HUDEP-2 (cell line): ENCODE measurements around the gene PCDHA3.
"Not testable (repeated sequence)": the region's sequence is repeated elsewhere in the genome, so short reads cannot be mapped to it uniquely, and the experiment has no call there.

Experiments used
- DNase-seq, 76 experiments: peaks; one replicate each; lab custom pipeline; 2025; ENCODE audit not compliant: unreplicated experiment in 76 of 76; lab: John Stamatoyannopoulos, UW

PCDHA3 gene

GRCh38 chr5:140800816-140801493 lies at the start of gene PCDHA3:
Gene PCDHA3, plus strand, starts transcription at chr5:140801057.
- DNase-seq: peak in 1 of 76 experiments; percentile 1

- no peak for DNase-seq
Observed at GRCh38 chr5:140753561-140753960, 47.3 kb upstream of the PCDHA3 start.

- peak in 1 of 76 experiments; percentile 0 for DNase-seq
Observed at GRCh38 chr5:140764177-140764973, 36.5 kb upstream of the PCDHA3 start.

GRCh38 chr5:140767444-140767843 lies 33.4 kb upstream of the PCDHA3 start:
- no peak for DNase-seq

GRCh38 chr5:140780512-140780911 lies 20.3 kb upstream of the PCDHA3 start:
- DNase-seq: no peak

- peak in 2 of 76 experiments; percentile 6 to 8 for DNase-seq
Observed at GRCh38 chr5:140785905-140786686, 14.8 kb upstream of the PCDHA3 start, which contains the start of gene PCDHA1. Gene PCDHA1, plus strand, starts transcription at chr5:140786140.

GRCh38 chr5:140787422-140787821 lies 13.4 kb upstream of the PCDHA3 start:
- not testable (repeated sequence) for DNase-seq

GRCh38 chr5:140787849-140788504 lies 12.9 kb upstream of the PCDHA3 start:
- not testable (repeated sequence) for DNase-seq

DNA sequence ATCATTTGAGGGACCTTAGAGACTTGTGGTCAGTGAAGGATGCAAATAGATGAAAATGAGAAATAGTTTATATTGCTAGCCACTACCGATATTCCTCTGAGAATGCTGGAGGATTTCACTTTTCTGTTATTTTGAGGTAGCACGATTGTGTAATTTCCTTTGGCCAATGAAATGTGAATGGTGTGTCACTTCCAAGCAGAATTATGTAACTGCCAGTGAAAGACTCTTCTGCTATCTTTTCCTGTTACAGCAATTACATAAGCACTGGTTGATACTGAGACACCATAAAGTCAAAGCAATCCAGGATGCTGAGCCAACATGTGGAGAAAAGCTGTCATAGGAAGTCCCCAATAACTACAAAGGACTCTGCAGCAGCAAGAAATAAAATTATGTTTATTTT lies 9.8 kb upstream of the PCDHA3 start:
- DNase-seq: no peak

GRCh38 chr5:140794595-140795258 lies 6.1 kb upstream of the PCDHA3 start, which contains the start of gene PCDHA2:
Gene PCDHA2, plus strand, starts transcription at chr5:140794852.
- no peak for DNase-seq

DNA sequence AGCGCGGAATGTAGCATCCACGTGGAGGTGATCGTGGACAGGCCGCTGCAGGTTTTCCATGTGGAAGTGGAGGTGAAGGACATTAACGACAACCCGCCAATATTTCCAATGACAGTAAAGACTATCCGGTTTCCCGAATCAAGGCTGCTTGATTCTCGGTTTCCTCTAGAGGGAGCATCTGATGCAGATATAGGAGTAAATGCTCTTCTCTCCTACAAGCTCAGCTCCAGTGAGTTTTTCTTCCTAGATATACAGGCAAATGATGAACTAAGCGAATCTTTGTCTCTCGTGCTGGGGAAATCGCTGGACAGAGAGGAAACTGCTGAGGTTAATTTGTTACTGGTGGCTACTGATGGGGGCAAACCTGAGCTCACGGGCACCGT lies 5.6 kb upstream of the PCDHA3 start:
- DNase-seq: peak in 1 of 76 experiments; percentile 5

DNA sequence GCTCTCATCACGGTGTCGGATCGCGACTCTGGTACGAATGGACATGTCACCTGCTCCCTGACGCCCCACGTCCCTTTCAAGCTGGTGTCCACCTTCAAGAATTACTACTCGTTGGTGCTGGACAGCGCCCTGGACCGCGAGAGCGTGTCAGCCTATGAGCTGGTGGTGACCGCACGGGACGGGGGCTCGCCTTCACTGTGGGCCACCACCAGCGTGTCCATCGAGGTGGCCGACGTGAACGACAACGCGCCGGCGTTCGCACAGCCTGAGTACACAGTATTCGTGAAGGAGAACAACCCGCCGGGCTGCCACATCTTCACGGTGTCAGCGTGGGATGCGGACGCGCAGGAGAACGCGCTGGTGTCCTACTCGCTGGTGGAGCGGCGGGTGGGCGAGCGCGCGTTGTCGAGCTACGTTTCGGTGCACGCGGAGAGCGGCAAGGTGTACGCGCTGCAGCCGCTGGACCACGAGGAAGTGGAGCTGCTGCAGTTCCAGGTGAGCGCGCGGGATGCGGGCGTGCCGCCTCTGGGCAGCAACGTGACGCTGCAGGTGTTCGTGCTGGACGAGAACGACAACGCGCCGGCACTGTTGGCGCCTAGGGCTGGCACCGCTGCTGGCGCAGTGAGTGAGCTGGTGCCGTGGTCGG lies 4.7 kb upstream of the PCDHA3 start:
- not testable (repeated sequence) for DNase-seq

GRCh38 chr5:140796718-140797095 lies 4.2 kb upstream of the PCDHA3 start:
- DNase-seq: no peak

DNA sequence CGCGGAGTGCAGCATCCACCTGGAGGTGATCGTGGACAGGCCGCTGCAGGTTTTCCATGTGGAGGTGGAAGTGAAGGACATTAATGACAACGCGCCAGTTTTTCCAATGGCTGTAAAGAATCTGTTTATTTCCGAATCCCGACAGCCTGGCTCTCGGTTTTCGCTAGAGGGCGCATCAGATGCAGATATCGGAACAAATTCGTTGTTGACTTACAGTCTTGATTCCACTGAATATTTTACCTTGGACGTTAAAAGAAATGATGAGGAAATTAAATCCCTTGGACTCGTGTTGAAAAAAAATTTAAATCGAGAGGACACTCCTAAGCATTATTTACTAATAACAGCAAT lies 611 bp downstream of the PCDHA3 start:
- DNase-seq: no peak

DNA sequence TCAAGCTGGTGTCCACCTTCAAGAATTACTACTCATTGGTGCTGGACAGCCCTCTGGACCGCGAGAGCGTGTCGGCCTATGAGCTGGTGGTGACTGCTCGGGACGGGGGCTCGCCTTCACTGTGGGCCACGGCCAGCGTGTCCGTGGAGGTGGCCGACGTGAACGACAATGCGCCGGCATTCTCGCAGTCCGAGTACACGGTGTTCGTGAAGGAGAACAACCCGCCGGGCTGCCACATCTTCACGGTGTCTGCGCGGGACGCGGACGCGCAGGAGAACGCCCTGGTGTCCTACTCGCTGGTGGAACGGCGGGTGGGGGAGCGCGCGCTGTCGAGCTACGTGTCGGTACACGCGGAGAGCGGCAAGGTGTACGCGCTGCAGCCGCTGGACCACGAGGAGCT lies 1.5 kb downstream of the PCDHA3 start:
- not testable (repeated sequence) for DNase-seq

GRCh38 chr5:140802781-140803271 lies 2.0 kb downstream of the PCDHA3 start:
- DNase-seq: no peak

GRCh38 chr5:140806834-140807775 lies 6.2 kb downstream of the PCDHA3 start, which contains the start of gene PCDHA4:
Gene PCDHA4, plus strand, starts transcription at chr5:140807068.
- DNase-seq: peak in 10 of 76 experiments; percentile 1 to 36 (median 4)

DNA sequence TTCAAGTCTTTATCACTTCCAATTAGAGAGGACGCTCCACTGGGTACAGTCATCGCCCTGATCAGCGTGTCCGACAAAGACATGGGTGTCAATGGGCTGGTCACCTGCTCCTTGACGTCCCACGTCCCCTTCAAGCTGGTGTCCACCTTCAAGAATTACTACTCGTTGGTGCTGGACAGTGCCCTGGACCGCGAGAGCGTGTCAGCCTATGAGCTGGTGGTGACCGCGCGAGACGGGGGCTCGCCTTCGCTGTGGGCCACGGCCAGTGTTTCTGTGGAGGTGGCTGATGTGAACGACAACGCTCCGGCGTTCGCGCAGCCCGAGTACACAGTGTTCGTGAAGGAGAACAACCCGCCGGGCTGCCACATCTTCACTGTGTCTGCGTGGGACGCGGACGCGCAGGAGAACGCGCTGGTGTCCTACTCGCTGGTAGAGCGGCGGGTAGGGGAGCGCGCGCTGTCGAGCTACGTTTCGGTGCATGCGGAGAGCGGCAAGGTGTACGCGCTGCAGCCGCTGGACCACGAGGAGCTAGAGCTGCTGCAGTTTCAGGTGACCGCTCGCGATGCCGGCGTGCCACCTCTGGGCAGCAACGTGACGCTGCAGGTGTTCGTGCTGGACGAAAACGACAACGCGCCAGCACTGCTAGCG lies 7.5 kb downstream of the PCDHA3 start:
- not testable (repeated sequence) for DNase-seq
